ENCODE measurements around the gene PLSCR1. TPM values are rescaled to one million over a fixed set of nuclear protein-coding genes. Genes with fewer than 3 reads are reported as not detected.

Gene PLSCR1
- polyA plus RNA-seq, 3 donors = 103 to 221 (median 127) TPM

- no peak overlapping the region for H3K27ac ChIP-seq (ENCODE audit: low read depth in 1 of 2, low read length in 2 of 2)
- no peak overlapping the region for H3K9ac ChIP-seq (ENCODE audit: insufficient read depth, low read length, poor library complexity, severe bottlenecking)
- no peak for TF ChIP-seq CTCF (IDR thresholded peaks at IDR 0.05)
- H3K27me3 ChIP-seq (ENCODE audit: control insufficient read depth in 2 of 2, insufficient read depth in 2 of 2, low read length in 2 of 2) = no peaks in the 10 kb centered on the region
- H3K4me1 ChIP-seq (ENCODE audit: control insufficient read depth in 1 of 2, insufficient read depth in 2 of 2, low read length in 2 of 2) = no peaks in the 10 kb centered on the region
- no peak overlapping the region for H2AFZ ChIP-seq (ENCODE audit: insufficient read depth, low read depth, low read length, poor library complexity, severe bottlenecking)
- H4K20me1 ChIP-seq (ENCODE audit: insufficient read depth, low read length) = no peaks in the 10 kb centered on the region
- H3K9me3 Mint-ChIP-seq = no peaks in the 10 kb centered on the region
- no peak overlapping the region for H3K4me3 ChIP-seq (replicated peaks in 1 of 3; ENCODE audit: low read depth in 2 of 3, low read length in 3 of 3)
- no peak for DNase-seq
- H3K27ac Mint-ChIP-seq = no peak overlapping the region
- H3K36me3 Mint-ChIP-seq = no peaks in the 10 kb centered on the region
- H3K27me3 Mint-ChIP-seq (ENCODE audit: low read depth in 3 of 3) = no peaks in the 10 kb centered on the region
- intact Hi-C loops (cut with micrococcal nuclease) = no loop called here
- no CpG with 5 or more reads among the region's 2 CpGs for WGBS (ENCODE audit: insufficient coverage)
- no peaks in the 10 kb centered on the region for H3K36me3 ChIP-seq (replicated peaks in 1 of 2; ENCODE audit: control insufficient read depth in 1 of 2, insufficient read depth in 2 of 2, low read length in 2 of 2)
- no peak overlapping the region for H3K4me2 ChIP-seq (replicated peaks; ENCODE audit: extremely low read depth, low read length, poor library complexity, severe bottlenecking)
- no peaks in the 10 kb centered on the region for H3K4me1 Mint-ChIP-seq
- no peak overlapping the region for H3K4me3 Mint-ChIP-seq
- no peaks in the 10 kb centered on the region for H3K9me3 ChIP-seq (replicated peaks in 1 of 2; ENCODE audit: control insufficient read depth in 1 of 2, insufficient read depth in 1 of 2, low read length in 2 of 2)
- H3K79me2 ChIP-seq (ENCODE audit: insufficient read depth, low read length) = no peaks in the 10 kb centered on the region
Observed at GRCh38 chr3:146590521-146590920, 46.1 kb upstream of the PLSCR1 start.

GRCh38 chr3:146589899-146590508 is 45.6 kb upstream of the PLSCR1 start:
- Mint-ChIP-seq H3K27ac (no peak overlapping the region), H3K4me1 (no peaks in the 10 kb centered on the region), H3K4me3 (no peak overlapping the region), H3K36me3 (no peaks in the 10 kb centered on the region), H3K27me3 (ENCODE audit: low read depth in 3 of 3) (no peaks in the 10 kb centered on the region), H3K9me3 (no peaks in the 10 kb centered on the region)
- no peaks in the 10 kb centered on the region for H3K36me3 ChIP-seq (replicated peaks in 1 of 2; ENCODE audit: control insufficient read depth in 1 of 2, insufficient read depth in 2 of 2, low read length in 2 of 2)
- no peaks in the 10 kb centered on the region for H3K79me2 ChIP-seq (ENCODE audit: insufficient read depth, low read length)
- H3K27ac ChIP-seq (ENCODE audit: low read depth in 1 of 2, low read length in 2 of 2) = no peak overlapping the region
- H3K4me1 ChIP-seq (ENCODE audit: control insufficient read depth in 1 of 2, insufficient read depth in 2 of 2, low read length in 2 of 2) = no peaks in the 10 kb centered on the region
- peak; percentile 58 for TF ChIP-seq CTCF (IDR thresholded peaks at IDR 0.05)
- no CpG with 5 or more reads among the region's 1 CpG for WGBS (ENCODE audit: insufficient coverage)
- H3K4me3 ChIP-seq (replicated peaks in 1 of 3; ENCODE audit: low read depth in 2 of 3, low read length in 3 of 3) = no peak overlapping the region
- H3K9me3 ChIP-seq (replicated peaks in 1 of 2; ENCODE audit: control insufficient read depth in 1 of 2, insufficient read depth in 1 of 2, low read length in 2 of 2) = no peaks in the 10 kb centered on the region
- H3K9ac ChIP-seq (ENCODE audit: insufficient read depth, low read length, poor library complexity, severe bottlenecking) = no peak overlapping the region
- no peaks in the 10 kb centered on the region for H4K20me1 ChIP-seq (ENCODE audit: insufficient read depth, low read length)
- H3K4me2 ChIP-seq (replicated peaks; ENCODE audit: extremely low read depth, low read length, poor library complexity, severe bottlenecking) = no peak overlapping the region
- intact Hi-C loops (cut with micrococcal nuclease) = loop anchor here in 1 of 2 donors (10.0 kb wide), 1 partner anchor 365 kb away; no protein-coding TSS in a partner anchor
- no peaks in the 10 kb centered on the region for H3K27me3 ChIP-seq (ENCODE audit: control insufficient read depth in 2 of 2, insufficient read depth in 2 of 2, low read length in 2 of 2)
- H2AFZ ChIP-seq (ENCODE audit: insufficient read depth, low read depth, low read length, poor library complexity, severe bottlenecking) = no peak overlapping the region
- peak in 1 of 3 donors; percentile 12 for DNase-seq
